Breast epithelium (tissue), 4 donors: Measurements from ENCODE around the gene GHR. TPM values are rescaled to one million over a fixed set of nuclear protein-coding genes. Genes with fewer than 3 reads are reported as not detected.

Experiments used
- DNase-seq, 2 donors: peaks; one replicate each; pipeline ENCODE4 v3.0.0-alpha.2; 2019; ENCODE audit warnings: low spot score in 2 of 2
- H3K27ac ChIP-seq, 2 donors: fragments of 200-600 bp; sonication (generic) in 1 of 2; one replicate each; pipeline ENCODE4 v1.5.1; 2016 to 2019; ENCODE audit warnings: mild to moderate bottlenecking in 1 of 2
- H3K27me3 ChIP-seq, 2 donors: fragments of 200-600 bp; sonication (generic) in 1 of 2; one replicate each; pipeline versions ENCODE4 v1.5.1 to v1.6.0; 2017 to 2019; ENCODE audit warnings: control low read depth in 1 of 2, mild to moderate bottlenecking in 1 of 2
- H3K36me3 ChIP-seq: fragments of 200-600 bp; one replicate; pipeline ENCODE4 v1.5.1; 2019
- H3K4me1 ChIP-seq, 2 donors: fragments of 200-600 bp; sonication (generic); one replicate each; pipeline ENCODE4 v1.5.1; 2016 to 2019; ENCODE audit warnings: control low read depth in 1 of 2
- H3K4me3 ChIP-seq, 3 donors: fragments of 200-600 bp; sonication (generic); 1 replicate in 2 of 3; 2 replicates in 1 of 3; pipeline ENCODE4 v1.5.1; 2016 to 2019; ENCODE audit warnings: mild to moderate bottlenecking in 3 of 3, moderate library complexity in 2 of 3
- H3K9me3 ChIP-seq, 2 donors: fragments of 200-600 bp; sonication (generic) in 1 of 2; one replicate each; pipeline ENCODE4 v1.5.1; 2016 to 2019; ENCODE audit warnings: control low read depth in 1 of 2
- POLR2A ChIP-seq: fragments of 450-650 bp; IDR thresholded peaks from one replicate; pipeline ENCODE4 v1.6.1; 2016; ENCODE audit warnings: antibody characterized with exemption, mild to moderate bottlenecking, moderate library complexity
- POLR2AphosphoS5 ChIP-seq, 3 donors: sonication (generic); formaldehyde crosslinking; IDR thresholded peaks; one replicate each; pipeline ENCODE4 v1.6.1; 2017; ENCODE audit warnings: antibody characterized with exemption in 3 of 3
- intact Hi-C: fragments of 100-400 bp; cut with DNase I; formaldehyde crosslinking; loops from one replicate; pipeline ENCODE4 v1.15.1; 2023; ENCODE audit warnings: low total_unique reads
- total RNA-seq, 3 donors: library from RNA; depleted of rRNA; stranded (reverse); fragments of >200 nt; gene quantifications; one replicate each; pipeline ENCODE4 v1.1.0, GENCODE V29; 2016
- TF ChIP-seq, protein P1 (sequence below), 3 donors: fragments of 450-650 bp; IDR thresholded peaks; one replicate each; pipeline ENCODE4 v1.5.1; 2016 to 2017; ENCODE audit warnings: antibody characterized with exemption in 3 of 3, mild to moderate bottlenecking in 3 of 3, moderate library complexity in 3 of 3

Gene GHR
- total RNA-seq, 3 donors from 2014 or later = 25.6 to 234 (median 26.5) TPM

DNA sequence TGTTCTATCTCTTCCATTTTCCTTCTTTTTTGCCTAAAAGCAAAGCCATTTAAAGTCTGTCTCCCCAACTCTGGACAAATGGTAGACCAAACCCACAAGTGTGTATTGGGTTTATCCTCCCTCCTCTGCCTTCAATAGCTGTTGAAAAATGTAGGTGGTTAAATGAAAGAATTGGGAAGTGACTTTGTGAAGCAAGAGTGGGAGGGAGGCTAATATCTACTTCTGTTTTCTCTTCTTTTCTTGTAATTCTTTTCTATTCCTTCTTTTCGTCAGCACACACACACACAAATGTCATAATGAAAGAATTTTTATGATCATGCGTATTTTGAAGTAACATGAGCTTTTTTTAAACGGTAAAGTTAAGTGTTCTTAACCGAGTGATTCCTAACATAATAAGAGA, 337.2 kb downstream of the GHR start:
- intact Hi-C loops = no loop called here
- no peak for TF ChIP-seq POLR2AphosphoS5 (IDR thresholded peaks at IDR 0.05)
- H3K4me3 ChIP-seq = no peak overlapping the region
- DNase-seq = no peak
- H3K36me3 ChIP-seq = no peaks in the 10 kb centered on the region
- H3K4me1 ChIP-seq = no peaks in the 10 kb centered on the region
- H3K27ac ChIP-seq = no peak overlapping the region
- no peaks in the 10 kb centered on the region for H3K27me3 ChIP-seq
- no peaks in the 10 kb centered on the region for H3K9me3 ChIP-seq

DNA sequence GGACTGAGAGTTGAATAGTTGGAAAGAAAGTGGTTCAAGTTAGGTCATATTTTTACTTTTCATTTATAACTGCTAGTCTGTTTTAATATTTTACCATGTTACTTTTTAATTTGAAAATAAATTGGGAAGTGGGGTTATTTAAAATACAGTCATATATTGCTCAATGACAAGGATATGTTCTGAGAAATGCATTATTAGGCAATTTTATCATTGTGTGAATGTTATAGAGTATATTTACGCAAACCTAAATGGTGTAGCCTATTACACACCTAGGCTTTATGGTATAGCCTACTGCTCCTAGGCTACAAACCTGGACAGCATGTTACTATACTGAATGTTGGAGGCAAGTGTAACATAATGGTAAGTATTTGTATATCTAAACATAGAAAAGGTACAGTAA, 338.6 kb downstream of the GHR start:
- no peak for DNase-seq
- no peak overlapping the region for H3K4me3 ChIP-seq
- intact Hi-C loops = no loop called here
- no peak overlapping the region for H3K27ac ChIP-seq
- no peaks in the 10 kb centered on the region for H3K9me3 ChIP-seq
- H3K36me3 ChIP-seq = no peaks in the 10 kb centered on the region
- no peak for TF ChIP-seq POLR2AphosphoS5 (IDR thresholded peaks at IDR 0.05)
- TF ChIP-seq, protein P1, sequence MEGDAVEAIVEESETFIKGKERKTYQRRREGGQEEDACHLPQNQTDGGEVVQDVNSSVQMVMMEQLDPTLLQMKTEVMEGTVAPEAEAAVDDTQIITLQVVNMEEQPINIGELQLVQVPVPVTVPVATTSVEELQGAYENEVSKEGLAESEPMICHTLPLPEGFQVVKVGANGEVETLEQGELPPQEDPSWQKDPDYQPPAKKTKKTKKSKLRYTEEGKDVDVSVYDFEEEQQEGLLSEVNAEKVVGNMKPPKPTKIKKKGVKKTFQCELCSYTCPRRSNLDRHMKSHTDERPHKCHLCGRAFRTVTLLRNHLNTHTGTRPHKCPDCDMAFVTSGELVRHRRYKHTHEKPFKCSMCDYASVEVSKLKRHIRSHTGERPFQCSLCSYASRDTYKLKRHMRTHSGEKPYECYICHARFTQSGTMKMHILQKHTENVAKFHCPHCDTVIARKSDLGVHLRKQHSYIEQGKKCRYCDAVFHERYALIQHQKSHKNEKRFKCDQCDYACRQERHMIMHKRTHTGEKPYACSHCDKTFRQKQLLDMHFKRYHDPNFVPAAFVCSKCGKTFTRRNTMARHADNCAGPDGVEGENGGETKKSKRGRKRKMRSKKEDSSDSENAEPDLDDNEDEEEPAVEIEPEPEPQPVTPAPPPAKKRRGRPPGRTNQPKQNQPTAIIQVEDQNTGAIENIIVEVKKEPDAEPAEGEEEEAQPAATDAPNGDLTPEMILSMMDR (IDR thresholded peaks at IDR 0.05) = no peak
- no peaks in the 10 kb centered on the region for H3K4me1 ChIP-seq
- no peaks in the 10 kb centered on the region for H3K27me3 ChIP-seq

DNA sequence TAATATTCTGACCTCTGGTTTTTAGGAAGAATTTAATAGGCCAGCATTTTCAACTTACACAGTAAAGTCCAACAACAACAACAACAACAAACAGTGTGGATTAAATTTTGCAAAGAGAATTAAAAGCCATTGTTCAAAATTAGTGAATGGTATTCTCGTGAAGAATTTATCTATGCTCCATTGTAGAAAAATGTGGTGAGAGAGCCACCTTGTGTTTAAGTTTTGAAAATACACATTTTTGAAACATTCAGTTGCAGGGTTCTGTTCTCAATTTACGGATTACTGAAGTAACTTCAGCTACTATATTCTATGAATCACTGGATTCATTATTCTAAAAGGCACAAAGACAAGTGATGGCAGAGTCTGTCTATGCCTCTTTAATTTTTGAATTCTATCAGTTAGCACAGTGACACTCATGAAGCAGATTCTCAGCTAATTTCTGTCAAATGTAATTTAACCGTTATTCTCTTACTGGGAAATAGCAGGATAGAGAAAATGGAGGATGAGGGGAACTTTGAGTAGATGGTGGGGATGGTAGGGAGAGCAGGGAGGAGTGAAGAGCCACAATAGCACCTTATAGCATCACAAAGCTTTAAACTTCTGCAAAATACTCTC, 344.4 kb downstream of the GHR start:
- H3K9me3 ChIP-seq = no peaks in the 10 kb centered on the region
- no peak overlapping the region for H3K4me3 ChIP-seq
- TF ChIP-seq POLR2AphosphoS5 (IDR thresholded peaks at IDR 0.05) (no peak), POLR2A (no peak)
- TF ChIP-seq, protein P1 (IDR thresholded peaks at IDR 0.05) = peak; percentile 27 to 63 (median 57)
- H3K4me1 ChIP-seq = no peaks in the 10 kb centered on the region
- H3K27ac ChIP-seq = no peak overlapping the region
- no peak for DNase-seq
- no peaks in the 10 kb centered on the region for H3K36me3 ChIP-seq
- H3K27me3 ChIP-seq = no peaks in the 10 kb centered on the region
- intact Hi-C loops = no loop called here

DNA sequence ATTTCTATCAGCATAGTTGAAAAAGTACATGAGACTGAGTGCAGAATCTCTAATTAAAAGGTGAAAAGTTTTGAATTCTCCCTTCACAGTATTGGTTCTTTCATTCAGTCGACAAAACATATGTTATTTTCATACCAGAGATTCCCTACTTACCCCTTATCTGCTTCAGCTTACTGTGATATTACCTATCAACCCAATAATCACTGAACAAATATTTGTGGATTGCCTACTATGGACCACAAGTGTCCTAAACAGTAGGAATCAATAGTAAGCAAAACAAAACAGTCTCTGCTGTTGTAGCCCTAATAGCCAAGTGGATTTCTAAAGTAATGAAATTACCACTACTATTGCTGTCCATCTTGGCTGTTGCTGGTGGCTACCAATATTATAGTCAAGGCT, 344.9 kb downstream of the GHR start:
- no peak for DNase-seq
- H3K36me3 ChIP-seq = no peaks in the 10 kb centered on the region
- no peak overlapping the region for H3K4me3 ChIP-seq
- intact Hi-C loops = no loop called here
- H3K27me3 ChIP-seq = no peaks in the 10 kb centered on the region
- TF ChIP-seq POLR2AphosphoS5 (IDR thresholded peaks at IDR 0.05) (no peak), POLR2A (no peak)
- TF ChIP-seq, protein P1 (IDR thresholded peaks at IDR 0.05) = no peak
- H3K9me3 ChIP-seq = no peaks in the 10 kb centered on the region
- no peak overlapping the region for H3K27ac ChIP-seq
- H3K4me1 ChIP-seq = no peaks in the 10 kb centered on the region

DNA sequence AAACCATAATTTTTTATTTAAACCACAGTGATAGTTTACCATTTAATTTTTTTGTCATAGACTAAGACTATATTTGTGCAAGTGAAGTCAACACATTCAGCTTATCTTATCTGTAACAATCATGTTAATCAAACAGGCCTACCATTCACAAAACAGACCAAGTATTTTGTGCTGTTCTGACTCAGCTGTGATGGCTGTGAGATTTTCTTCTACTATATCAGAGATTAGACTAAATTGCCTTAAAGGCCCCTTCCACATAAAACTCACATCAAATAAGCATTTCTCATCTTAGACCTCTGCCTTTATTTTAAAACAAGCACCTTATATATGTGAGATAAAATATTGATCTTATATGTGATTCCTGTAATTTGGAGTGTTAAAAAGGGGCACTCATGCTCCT, 346.8 kb downstream of the GHR start:
- Histone ChIP-seq H3K4me3 (no peak overlapping the region), H3K27me3 (no peaks in the 10 kb centered on the region), H3K27ac (no peak overlapping the region), H3K9me3 (no peaks in the 10 kb centered on the region), H3K36me3 (no peaks in the 10 kb centered on the region), H3K4me1 (no peaks in the 10 kb centered on the region)
- intact Hi-C loops = loop anchor here (5.0 kb wide), 1 partner anchor 248 kb away; no protein-coding TSS in a partner anchor
- DNase-seq = no peak
- TF ChIP-seq POLR2AphosphoS5 (IDR thresholded peaks at IDR 0.05) (no peak), POLR2A (no peak)
- TF ChIP-seq, protein P1 (IDR thresholded peaks at IDR 0.05) = no peak
